Karpas-422 (cell line): Measurements from ENCODE around the gene DNAH17. TPM values are rescaled to one million over a fixed set of nuclear protein-coding genes. Genes with fewer than 3 reads are reported as not detected.

Experiments used
- DNase-seq: peaks from one replicate; pipeline ENCODE4 v3.0.0-alpha.2; 2015
- H2AFZ ChIP-seq: fragments of 200-600 bp; sonication (generic); 2 replicates; pipeline ENCODE4 v1.6.1; 2014; ENCODE audit warnings: antibody characterized with exemption, low read length, mixed read lengths
- H3K27ac ChIP-seq: fragments of 200-600 bp; sonication (generic); 2 replicates; pipeline ENCODE4 v1.5.1; 2014; ENCODE audit warnings: mild to moderate bottlenecking, low read length, moderate library complexity
- H3K27me3 ChIP-seq: fragments of 200-600 bp; sonication (generic); 2 replicates; pipeline ENCODE4 v1.6.1; 2014; ENCODE audit warnings: low read length, mixed read lengths
- H3K36me3 ChIP-seq: fragments of 200-600 bp; sonication (generic); 2 replicates; pipeline ENCODE4 v1.6.1; 2014; ENCODE audit warnings: low read length, mixed read lengths; ENCODE audit not compliant: insufficient read depth
- H3K4me1 ChIP-seq: fragments of 200-600 bp; sonication (generic); 2 replicates; pipeline ENCODE4 v1.6.1; 2014; ENCODE audit warnings: mild to moderate bottlenecking, low read length, mixed read lengths
- H3K4me2 ChIP-seq: fragments of 200-600 bp; sonication (generic); 2 replicates; pipeline ENCODE4 v1.6.1; 2014; ENCODE audit warnings: low read length, low read depth, mild to moderate bottlenecking; ENCODE audit not compliant: poor library complexity, severe bottlenecking
- H3K4me3 ChIP-seq: fragments of 200-600 bp; sonication (generic); 2 replicates; pipeline ENCODE4 v1.5.1; 2014; ENCODE audit warnings: mild to moderate bottlenecking, antibody characterized with exemption, low read length, mixed read lengths
- H3K79me2 ChIP-seq: fragments of 200-600 bp; sonication (generic); 2 replicates; pipeline ENCODE4 v1.6.1; 2014; ENCODE audit warnings: mild to moderate bottlenecking, low read length, mixed read lengths
- H3K9ac ChIP-seq: fragments of 200-600 bp; sonication (generic); 2 replicates; pipeline ENCODE4 v1.6.0; 2014; ENCODE audit warnings: low read length
- H3K9me2 ChIP-seq: fragments of 200-600 bp; sonication (generic), shearing (Covaris generic); replicated peaks from 2 replicates; pipeline ENCODE4 v1.6.0; 2014; ENCODE audit warnings: mild to moderate bottlenecking, low read length, moderate library complexity; ENCODE audit not compliant: insufficient read depth
- H3K9me3 ChIP-seq: fragments of 300-700, 200-600 bp; sonication (generic); 2 replicates; pipeline ENCODE4 v1.6.1; 2014; ENCODE audit warnings: low read length, mixed read lengths
- H4K20me1 ChIP-seq: fragments of 200-600 bp; sonication (generic); 2 replicates; pipeline ENCODE4 v1.6.1; 2014; ENCODE audit warnings: mild to moderate bottlenecking, antibody characterized with exemption, low read length, low read depth; ENCODE audit not compliant: insufficient read depth
- total RNA-seq: library from RNA; depleted of rRNA; stranded (reverse); fragments of >200 nt; shearing (Covaris generic); gene quantifications from 2 replicates; pipeline ENCODE4 v1.2.3, GENCODE V29; 2014; ENCODE audit warnings: low replicate concordance

DNAH17 gene
- total RNA-seq, 1 experiment from 2014 or later, result not detected

DNA sequence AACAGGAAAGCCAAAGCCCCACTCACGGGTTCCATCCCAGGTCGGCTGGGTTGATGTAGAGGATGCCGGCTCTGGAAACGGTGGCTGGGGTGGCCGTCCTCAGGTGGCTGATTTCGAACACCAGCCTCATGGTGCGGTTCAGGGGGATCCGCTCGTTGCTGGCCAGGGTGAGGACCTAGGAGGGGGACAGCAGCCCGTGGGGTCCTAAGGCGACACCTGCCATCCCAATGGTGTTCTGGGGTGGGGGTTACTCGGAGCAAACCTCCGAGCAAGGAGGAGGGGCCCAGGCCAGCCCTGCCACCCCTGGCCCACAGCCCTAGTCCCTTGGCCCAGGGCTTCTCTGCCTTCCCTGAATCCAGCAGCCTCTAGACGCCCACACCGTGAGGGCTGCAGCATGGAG is 86.5 kb downstream of the DNAH17 start:
- H3K9ac ChIP-seq, result no peak overlapping the region
- no peak overlapping the region for H3K4me3 ChIP-seq
- no peaks in the 10 kb centered on the region for H3K9me2 ChIP-seq
- no peak overlapping the region for H2AFZ ChIP-seq
- no peak overlapping the region for H3K4me2 ChIP-seq
- H3K27ac ChIP-seq, result no peak overlapping the region
- DNase-seq, result no peak
- no peaks in the 10 kb centered on the region for H3K9me3 ChIP-seq
- no peaks in the 10 kb centered on the region for H4K20me1 ChIP-seq
- no peaks in the 10 kb centered on the region for H3K4me1 ChIP-seq
- no peaks in the 10 kb centered on the region for H3K27me3 ChIP-seq
- H3K79me2 ChIP-seq, result no peaks in the 10 kb centered on the region
- no peaks in the 10 kb centered on the region for H3K36me3 ChIP-seq

DNA sequence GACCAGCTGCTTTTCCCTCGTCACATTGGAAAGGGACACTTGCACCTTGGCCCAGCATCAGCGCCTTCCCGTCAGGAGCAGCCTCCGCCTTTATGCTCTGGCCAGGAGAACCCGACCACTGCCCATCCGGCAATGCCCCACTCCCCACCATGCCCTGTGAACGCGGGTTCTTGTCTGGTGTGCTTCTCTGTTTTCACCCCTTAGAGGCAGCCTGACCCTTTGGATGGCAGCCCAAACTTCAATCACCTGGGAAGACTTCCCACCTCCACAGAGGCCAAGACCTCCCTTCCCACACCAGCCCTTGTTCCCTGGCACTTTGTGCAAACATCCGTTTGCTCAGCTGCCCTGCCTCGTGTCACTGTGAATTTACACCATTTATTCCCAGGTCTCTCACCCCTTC is 87.0 kb downstream of the DNAH17 start:
- H3K79me2 ChIP-seq, result no peaks in the 10 kb centered on the region
- no peak overlapping the region for H3K27ac ChIP-seq
- DNase-seq, result no peak
- no peaks in the 10 kb centered on the region for H3K9me2 ChIP-seq
- no peaks in the 10 kb centered on the region for H4K20me1 ChIP-seq
- H3K27me3 ChIP-seq, result no peaks in the 10 kb centered on the region
- H3K4me3 ChIP-seq, result no peak overlapping the region
- H3K36me3 ChIP-seq, result no peaks in the 10 kb centered on the region
- H2AFZ ChIP-seq, result no peak overlapping the region
- H3K4me2 ChIP-seq, result no peak overlapping the region
- no peaks in the 10 kb centered on the region for H3K9me3 ChIP-seq
- H3K9ac ChIP-seq, result no peak overlapping the region
- no peaks in the 10 kb centered on the region for H3K4me1 ChIP-seq

- H3K27me3 ChIP-seq, result no peaks in the 10 kb centered on the region
- no peaks in the 10 kb centered on the region for H3K36me3 ChIP-seq
These were observed 88.1 kb downstream of the DNAH17 start for GRCh38 chr17:78488867-78489634.

DNA sequence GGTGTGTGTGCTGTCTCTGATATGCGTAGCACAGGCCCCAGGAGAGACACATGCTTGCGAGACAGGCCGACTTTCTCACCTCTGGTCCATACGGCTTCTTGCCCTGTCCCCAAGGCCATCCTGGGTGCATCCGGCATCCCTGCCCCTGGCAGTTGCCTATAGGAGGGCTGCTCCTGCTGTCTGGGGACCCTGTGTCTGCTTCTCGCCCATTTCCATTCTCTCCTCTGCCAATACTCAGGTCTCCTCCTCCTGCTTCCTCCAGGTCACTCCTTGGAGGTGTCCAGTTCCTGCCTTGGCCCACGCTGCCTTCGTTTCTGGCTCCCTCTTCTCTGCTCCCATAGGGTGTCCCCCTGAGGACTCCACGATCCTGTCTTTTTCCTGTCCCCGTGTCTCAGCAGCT is 89.0 kb downstream of the DNAH17 start:
- Histone ChIP-seq H3K9me3 (no peaks in the 10 kb centered on the region), H3K27ac (no peak overlapping the region), H3K4me3 (no peak overlapping the region), H3K27me3 (no peaks in the 10 kb centered on the region), H2AFZ (no peak overlapping the region), H3K9me2 (no peaks in the 10 kb centered on the region), H3K4me2 (no peak overlapping the region), H4K20me1 (no peaks in the 10 kb centered on the region), H3K9ac (no peak overlapping the region), H3K36me3 (no peaks in the 10 kb centered on the region), H3K79me2 (no peaks in the 10 kb centered on the region), H3K4me1 (no peaks in the 10 kb centered on the region)
- no peak for DNase-seq

More at GRCh38 chr17:78488867-78489634, 88.1 kb downstream of the DNAH17 start:
- DNase-seq, result no peak
- no peaks in the 10 kb centered on the region for H3K79me2 ChIP-seq
- H3K4me1 ChIP-seq, result no peaks in the 10 kb centered on the region
- no peaks in the 10 kb centered on the region for H3K9me2 ChIP-seq
- no peak overlapping the region for H3K4me3 ChIP-seq
- H3K9me3 ChIP-seq, result no peaks in the 10 kb centered on the region
- no peak overlapping the region for H3K27ac ChIP-seq
- H3K4me2 ChIP-seq, result no peak overlapping the region
- no peaks in the 10 kb centered on the region for H4K20me1 ChIP-seq
- no peak overlapping the region for H2AFZ ChIP-seq
- no peak overlapping the region for H3K9ac ChIP-seq

DNA sequence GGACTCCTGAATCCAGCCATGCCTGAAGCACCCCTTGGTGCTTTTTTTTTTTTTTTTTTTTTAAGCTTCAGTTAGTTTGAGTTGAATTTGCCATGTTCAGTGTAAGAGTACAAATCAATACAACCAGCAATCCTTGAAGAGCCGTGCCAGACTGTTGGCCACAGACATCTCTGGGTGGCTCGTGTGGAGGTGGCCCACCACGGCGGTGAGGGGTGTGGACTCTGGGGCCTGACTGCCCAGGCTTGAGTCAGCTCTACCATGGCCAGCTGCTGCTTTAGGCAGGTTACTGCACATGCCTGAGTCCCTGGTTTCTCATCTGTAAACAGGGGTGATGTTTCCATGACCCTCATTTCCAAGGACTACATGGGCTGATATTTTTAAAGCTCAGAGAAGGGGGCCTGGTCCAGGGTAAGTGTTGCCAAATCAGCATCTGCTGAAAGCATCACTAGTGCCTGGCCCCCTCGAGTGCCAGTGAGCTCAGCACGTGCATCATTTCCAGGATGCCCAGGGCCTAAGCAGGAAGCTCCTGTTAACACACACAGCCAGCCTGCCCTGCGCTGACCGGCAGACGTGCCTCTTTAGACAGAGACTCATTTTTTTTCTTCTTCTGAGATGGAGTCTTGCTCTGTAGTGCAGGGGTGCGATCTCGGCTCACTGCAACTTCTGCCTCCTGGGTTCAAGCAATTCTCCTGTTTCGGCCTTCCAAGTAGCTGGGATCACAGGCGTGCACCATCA is 90.1 kb downstream of the DNAH17 start:
- no peak overlapping the region for H3K9ac ChIP-seq
- H3K9me2 ChIP-seq, result no peaks in the 10 kb centered on the region
- no peaks in the 10 kb centered on the region for H3K9me3 ChIP-seq
- H3K27ac ChIP-seq, result no peak overlapping the region
- H3K27me3 ChIP-seq, result no peaks in the 10 kb centered on the region
- no peaks in the 10 kb centered on the region for H3K36me3 ChIP-seq
- no peaks in the 10 kb centered on the region for H4K20me1 ChIP-seq
- no peaks in the 10 kb centered on the region for H3K79me2 ChIP-seq
- H3K4me1 ChIP-seq, result no peaks in the 10 kb centered on the region
- DNase-seq, result no peak
- H3K4me2 ChIP-seq, result no peak overlapping the region
- H2AFZ ChIP-seq, result no peak overlapping the region
- H3K4me3 ChIP-seq, result no peak overlapping the region

GRCh38 chr17:78486228-78486802 is 90.9 kb downstream of the DNAH17 start:
- H3K36me3 ChIP-seq, result no peaks in the 10 kb centered on the region
- DNase-seq, result no peak
- no peaks in the 10 kb centered on the region for H3K9me3 ChIP-seq
- no peak overlapping the region for H3K9ac ChIP-seq
- no peaks in the 10 kb centered on the region for H4K20me1 ChIP-seq
- H3K4me1 ChIP-seq, result no peaks in the 10 kb centered on the region
- H3K9me2 ChIP-seq, result no peaks in the 10 kb centered on the region
- H3K79me2 ChIP-seq, result no peaks in the 10 kb centered on the region
- H3K4me3 ChIP-seq, result no peak overlapping the region
- no peaks in the 10 kb centered on the region for H3K27me3 ChIP-seq
- H2AFZ ChIP-seq, result no peak overlapping the region
- H3K4me2 ChIP-seq, result no peak overlapping the region
- no peak overlapping the region for H3K27ac ChIP-seq

DNA sequence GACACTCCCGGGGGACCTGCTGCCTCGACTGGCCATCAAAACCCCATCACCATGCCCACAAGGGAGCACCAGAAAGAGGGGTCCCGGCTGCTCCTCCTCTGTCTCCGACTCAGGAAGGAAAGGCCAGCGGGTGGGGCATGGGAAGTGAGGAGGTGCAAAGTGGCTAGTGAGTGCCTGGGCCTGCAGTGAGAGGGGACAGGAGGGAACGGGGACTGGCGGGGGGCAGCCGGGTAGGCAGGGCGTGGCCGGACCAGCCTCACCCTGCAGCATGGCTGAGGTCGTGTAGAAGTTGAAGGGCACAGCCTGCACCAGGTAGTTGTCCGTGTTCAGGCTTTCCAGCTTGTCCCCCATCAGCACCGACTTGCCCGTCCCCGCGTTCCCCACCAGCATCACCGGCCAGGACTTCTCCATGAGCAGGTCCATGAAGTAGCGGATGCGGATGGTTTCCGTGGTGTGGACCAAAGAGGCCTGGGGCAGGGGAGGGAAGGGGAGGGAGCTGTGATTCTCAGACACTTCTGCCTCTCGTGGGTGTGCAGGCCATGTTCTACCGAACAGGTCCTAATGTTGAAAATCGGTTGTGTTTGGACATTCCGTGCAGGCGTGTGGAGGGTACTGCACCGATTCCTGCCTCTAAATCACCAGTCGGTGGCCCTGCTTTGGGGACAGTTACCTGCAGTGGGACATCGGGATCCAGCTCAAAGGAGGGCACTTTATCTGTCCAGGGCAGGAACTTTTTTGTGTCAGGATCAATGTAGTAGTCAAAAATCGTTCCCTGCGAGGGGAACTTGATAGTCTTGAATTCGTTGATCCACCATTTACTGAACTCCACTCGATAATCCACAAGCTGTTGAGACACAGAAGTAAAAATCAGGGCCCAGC is 91.7 kb downstream of the DNAH17 start:
- no peaks in the 10 kb centered on the region for H3K27me3 ChIP-seq
- H3K4me1 ChIP-seq, result no peaks in the 10 kb centered on the region
- no peaks in the 10 kb centered on the region for H3K79me2 ChIP-seq
- no peak overlapping the region for H3K4me2 ChIP-seq
- H3K36me3 ChIP-seq, result no peaks in the 10 kb centered on the region
- H3K9ac ChIP-seq, result no peak overlapping the region
- no peaks in the 10 kb centered on the region for H4K20me1 ChIP-seq
- H3K27ac ChIP-seq, result no peak overlapping the region
- no peaks in the 10 kb centered on the region for H3K9me2 ChIP-seq
- H2AFZ ChIP-seq, result no peak overlapping the region
- H3K4me3 ChIP-seq, result no peak overlapping the region
- H3K9me3 ChIP-seq, result no peaks in the 10 kb centered on the region
- DNase-seq, result no peak
